Measurements from ENCODE around the gene BPIFB4. TPM values are rescaled to one million over a fixed set of nuclear protein-coding genes. Genes with fewer than 3 reads are reported as not detected.

Gene BPIFB4
- total and polyA plus RNA-seq, 2 experiments from 2014 or later, result not detected

DNA sequence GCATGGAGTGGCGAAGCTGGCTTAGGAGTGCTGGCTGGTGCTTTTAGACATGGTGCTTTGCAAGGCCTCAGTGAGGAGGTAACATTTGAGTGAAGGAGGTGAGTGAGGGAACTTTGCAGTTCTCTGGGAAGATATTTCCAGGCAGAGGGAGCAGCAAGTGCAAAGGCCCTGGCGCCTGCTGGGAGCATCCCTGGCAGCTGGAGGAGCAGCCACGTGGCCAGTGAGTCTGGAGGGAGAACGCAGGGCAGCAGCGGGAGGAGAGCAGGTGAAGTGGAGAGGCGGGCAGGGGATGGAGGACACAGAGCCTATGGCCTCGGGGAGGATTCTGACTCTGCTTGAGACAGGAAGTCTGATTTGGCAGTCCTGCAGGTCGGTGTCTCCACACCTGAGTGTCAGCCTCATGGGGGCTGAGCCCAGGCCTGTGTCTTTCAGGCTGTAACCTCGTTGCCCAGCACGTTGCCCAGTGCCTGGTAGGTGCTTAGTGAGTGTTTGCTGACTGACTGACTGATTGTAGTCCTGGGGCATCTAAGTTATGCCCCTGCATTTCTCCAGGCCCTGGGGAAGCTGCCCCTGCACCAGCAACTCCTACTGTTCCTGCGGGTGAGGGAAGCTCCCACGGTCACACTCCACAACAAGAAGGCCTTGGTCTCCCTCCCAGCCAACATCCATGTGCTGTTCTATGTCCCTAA lies 11.0 kb upstream of the BPIFB4 start:
- Histone ChIP-seq H4K20me1 (ENCODE audit: insufficient read depth, poor library complexity, severe bottlenecking) (no peaks in the 10 kb centered on the region), H3K27me3 (peaks cover 17% of the 10 kb centered on the region), H3K4me3 (no peak overlapping the region), H3K4me2 (no peak overlapping the region), H3K9me3 (ENCODE audit: low read depth) (no peaks in the 10 kb centered on the region), H3K36me3 (replicated peaks; ENCODE audit: insufficient read depth, low read depth) (no peaks in the 10 kb centered on the region), H3K27ac (no peak overlapping the region), H3K4me1 (ENCODE audit: insufficient read depth) (no peaks in the 10 kb centered on the region), H2AFZ (no peak overlapping the region), H3K9me2 (replicated peaks; ENCODE audit: insufficient read depth) (no peaks in the 10 kb centered on the region), H3K79me2 (no peaks in the 10 kb centered on the region)
- 82% methylated on average over 12 of the region's 12 CpGs for WGBS (ENCODE audit: low lambda C conversion rate, missing lambda C conversion rate)
- TF ChIP-seq EZH2 (IDR thresholded peaks at IDR 0.05; ENCODE audit: borderline replicate concordance) (no peak), EZH2phosphoT487 (IDR thresholded peaks at IDR 0.05; ENCODE audit: low read depth, severe bottlenecking, unreplicated experiment) (no peak)
- TF ChIP-seq, protein P1, sequence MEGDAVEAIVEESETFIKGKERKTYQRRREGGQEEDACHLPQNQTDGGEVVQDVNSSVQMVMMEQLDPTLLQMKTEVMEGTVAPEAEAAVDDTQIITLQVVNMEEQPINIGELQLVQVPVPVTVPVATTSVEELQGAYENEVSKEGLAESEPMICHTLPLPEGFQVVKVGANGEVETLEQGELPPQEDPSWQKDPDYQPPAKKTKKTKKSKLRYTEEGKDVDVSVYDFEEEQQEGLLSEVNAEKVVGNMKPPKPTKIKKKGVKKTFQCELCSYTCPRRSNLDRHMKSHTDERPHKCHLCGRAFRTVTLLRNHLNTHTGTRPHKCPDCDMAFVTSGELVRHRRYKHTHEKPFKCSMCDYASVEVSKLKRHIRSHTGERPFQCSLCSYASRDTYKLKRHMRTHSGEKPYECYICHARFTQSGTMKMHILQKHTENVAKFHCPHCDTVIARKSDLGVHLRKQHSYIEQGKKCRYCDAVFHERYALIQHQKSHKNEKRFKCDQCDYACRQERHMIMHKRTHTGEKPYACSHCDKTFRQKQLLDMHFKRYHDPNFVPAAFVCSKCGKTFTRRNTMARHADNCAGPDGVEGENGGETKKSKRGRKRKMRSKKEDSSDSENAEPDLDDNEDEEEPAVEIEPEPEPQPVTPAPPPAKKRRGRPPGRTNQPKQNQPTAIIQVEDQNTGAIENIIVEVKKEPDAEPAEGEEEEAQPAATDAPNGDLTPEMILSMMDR (IDR thresholded peaks at IDR 0.05; ENCODE audit: poor library complexity), result no peak
- no peak for DNase-seq (ENCODE audit: low spot score)

DNA sequence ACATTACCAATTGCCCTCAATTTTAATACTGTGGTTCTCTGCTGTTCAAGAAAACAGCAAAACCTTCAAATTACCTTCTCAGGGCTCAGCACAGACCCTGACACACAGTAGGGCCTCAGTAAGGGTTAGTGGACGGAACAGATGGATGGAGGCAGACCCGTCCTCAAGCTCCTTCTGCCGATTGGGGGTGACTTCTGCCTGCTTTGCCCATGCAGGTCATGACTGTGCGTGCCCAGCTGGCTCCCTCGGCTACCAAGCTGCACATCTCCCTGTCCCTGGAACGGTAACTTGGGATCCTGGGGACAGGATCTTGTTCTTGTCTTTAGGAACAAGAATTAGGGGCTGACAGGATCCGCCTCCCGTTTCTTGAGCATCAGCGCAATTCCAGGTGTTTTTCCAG lies 9.8 kb upstream of the BPIFB4 start:
- no peak overlapping the region for H3K4me3 ChIP-seq
- H3K9me2 ChIP-seq (replicated peaks; ENCODE audit: insufficient read depth), result no peaks in the 10 kb centered on the region
- no peaks in the 10 kb centered on the region for H3K79me2 ChIP-seq
- H3K4me1 ChIP-seq (ENCODE audit: insufficient read depth), result no peaks in the 10 kb centered on the region
- H3K36me3 ChIP-seq (replicated peaks; ENCODE audit: insufficient read depth, low read depth), result no peaks in the 10 kb centered on the region
- H4K20me1 ChIP-seq (ENCODE audit: insufficient read depth, poor library complexity, severe bottlenecking), result no peaks in the 10 kb centered on the region
- no peak overlapping the region for H3K4me2 ChIP-seq
- TF ChIP-seq EZH2phosphoT487 (IDR thresholded peaks at IDR 0.05; ENCODE audit: low read depth, severe bottlenecking, unreplicated experiment) (no peak), EZH2 (IDR thresholded peaks at IDR 0.05; ENCODE audit: borderline replicate concordance) (no peak)
- TF ChIP-seq, protein P1 (IDR thresholded peaks at IDR 0.05; ENCODE audit: poor library complexity), result no peak
- no peak overlapping the region for H2AFZ ChIP-seq
- WGBS (ENCODE audit: low lambda C conversion rate, missing lambda C conversion rate), result 88% methylated on average over 9 of the region's 9 CpGs
- H3K27me3 ChIP-seq, result peaks cover 25% of the 10 kb centered on the region
- H3K9me3 ChIP-seq (ENCODE audit: low read depth), result no peaks in the 10 kb centered on the region
- DNase-seq (ENCODE audit: low spot score), result no peak
- H3K27ac ChIP-seq, result no peak overlapping the region

DNA sequence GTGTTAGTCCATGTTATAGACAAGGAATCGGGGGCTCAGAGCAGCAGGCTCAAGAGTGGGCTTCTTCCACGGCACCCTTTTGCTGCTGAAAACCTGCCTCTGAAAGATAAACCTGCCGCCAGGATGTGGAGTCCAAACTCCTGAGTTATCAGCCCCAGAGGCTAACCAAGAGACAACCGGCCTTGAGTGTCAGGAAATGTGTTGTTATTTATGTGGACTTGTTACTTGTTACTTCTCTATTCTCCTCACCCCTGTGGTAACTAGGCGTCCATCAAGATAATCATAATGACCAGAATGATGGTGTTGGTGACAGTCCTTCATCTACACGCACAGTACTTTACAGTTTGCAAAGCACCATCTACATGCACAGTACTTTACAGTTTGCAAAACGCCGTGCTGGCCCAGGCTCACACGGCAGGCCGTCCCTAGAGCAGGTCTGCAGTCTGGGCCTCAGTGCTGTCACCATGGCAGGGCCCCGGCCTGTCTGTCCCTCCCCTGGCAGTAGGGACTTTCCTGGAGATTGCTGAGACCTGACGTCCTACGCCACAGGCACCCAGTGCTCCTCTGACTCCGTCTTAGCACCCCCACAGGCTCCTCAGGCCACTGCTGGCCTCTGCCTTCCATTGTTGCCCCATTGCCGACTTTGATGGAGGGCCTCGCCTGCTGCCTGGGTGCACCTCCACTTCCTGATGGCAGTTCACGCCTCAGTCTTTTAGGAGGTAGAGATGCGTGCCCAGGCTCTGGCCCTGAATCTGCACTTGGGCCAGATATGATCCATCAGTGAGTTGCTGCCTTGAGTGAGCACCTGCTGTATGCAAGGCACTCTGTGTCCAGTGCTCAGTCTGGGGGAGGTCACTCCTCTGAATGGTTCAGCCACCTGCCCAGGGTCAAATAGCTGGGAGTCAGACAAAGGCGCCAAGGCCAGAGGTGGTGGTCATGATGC lies 9.1 kb upstream of the BPIFB4 start:
- 88% methylated on average over 19 of the region's 19 CpGs for WGBS (ENCODE audit: low lambda C conversion rate, missing lambda C conversion rate)
- Histone ChIP-seq H3K36me3 (replicated peaks; ENCODE audit: insufficient read depth, low read depth) (no peaks in the 10 kb centered on the region), H3K27ac (no peak overlapping the region), H3K4me2 (no peak overlapping the region), H3K9me3 (ENCODE audit: low read depth) (no peaks in the 10 kb centered on the region), H4K20me1 (ENCODE audit: insufficient read depth, poor library complexity, severe bottlenecking) (no peaks in the 10 kb centered on the region), H2AFZ (no peak overlapping the region), H3K9me2 (replicated peaks; ENCODE audit: insufficient read depth) (no peaks in the 10 kb centered on the region), H3K4me1 (ENCODE audit: insufficient read depth) (no peaks in the 10 kb centered on the region), H3K79me2 (no peaks in the 10 kb centered on the region), H3K27me3 (peaks cover 27% of the 10 kb centered on the region), H3K4me3 (no peak overlapping the region)
- TF ChIP-seq EZH2 (IDR thresholded peaks at IDR 0.05; ENCODE audit: borderline replicate concordance), result no peak
- DNase-seq (ENCODE audit: low spot score), result no peak

DNA sequence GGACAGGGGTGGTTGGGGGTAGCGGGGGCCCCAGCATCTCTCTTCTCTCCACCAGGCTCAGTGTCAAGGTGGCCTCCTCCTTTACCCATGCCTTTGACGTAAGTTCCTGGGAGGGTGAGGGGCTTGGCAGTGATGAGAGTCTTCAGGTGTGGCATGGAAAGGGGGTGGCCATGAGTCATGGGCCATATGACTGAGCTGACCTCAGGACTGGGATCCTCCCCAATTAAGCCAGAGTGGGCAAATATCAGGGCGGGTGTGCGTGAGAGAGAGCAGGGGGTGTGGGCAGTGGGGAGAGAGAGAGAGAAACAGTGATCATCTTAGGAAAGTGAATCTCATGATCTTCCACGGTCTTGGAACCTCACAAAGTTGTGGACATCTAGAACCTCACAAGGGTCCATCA lies 8.2 kb upstream of the BPIFB4 start:
- Histone ChIP-seq H3K4me3 (no peak overlapping the region), H3K27me3 (peaks cover 28% of the 10 kb centered on the region), H3K9me2 (replicated peaks; ENCODE audit: insufficient read depth) (no peaks in the 10 kb centered on the region), H3K4me1 (ENCODE audit: insufficient read depth) (no peaks in the 10 kb centered on the region), H2AFZ (no peak overlapping the region), H3K79me2 (no peaks in the 10 kb centered on the region), H4K20me1 (ENCODE audit: insufficient read depth, poor library complexity, severe bottlenecking) (no peaks in the 10 kb centered on the region), H3K36me3 (replicated peaks; ENCODE audit: insufficient read depth, low read depth) (no peaks in the 10 kb centered on the region), H3K9me3 (ENCODE audit: low read depth) (no peaks in the 10 kb centered on the region), H3K4me2 (no peak overlapping the region), H3K27ac (no peak overlapping the region)
- TF ChIP-seq EZH2 (IDR thresholded peaks at IDR 0.05; ENCODE audit: borderline replicate concordance) (no peak), EZH2phosphoT487 (IDR thresholded peaks at IDR 0.05; ENCODE audit: low read depth, severe bottlenecking, unreplicated experiment) (no peak)
- TF ChIP-seq, protein P1 (IDR thresholded peaks at IDR 0.05; ENCODE audit: poor library complexity), result no peak
- 93% methylated on average over 5 of the region's 5 CpGs for WGBS (ENCODE audit: low lambda C conversion rate, missing lambda C conversion rate)
- DNase-seq (ENCODE audit: low spot score), result no peak

Data from hepatocyte (in vitro differentiated cells).